ENCODE results near the gene ZW10.

GRCh38 chr11:113778111-113778910, 4.8 kb upstream of the ZW10 start:
- TF ChIP-seq CTCF (IDR thresholded peaks at IDR 0.05; ENCODE audit: insufficient read depth, low read length, poor library complexity, severe bottlenecking), result no peak
- TF ChIP-seq EZH2phosphoT487 (conservative IDR thresholded peaks at IDR 0.05; ENCODE audit: low read length), result no peak
